H7 (cell line): Measurements from ENCODE around the gene ZKSCAN5. TPM values are rescaled to one million over a fixed set of nuclear protein-coding genes. Genes with fewer than 3 reads are reported as not detected.
A peak's percentile ranks its signal among the peaks of the same experiment; 100 is the strongest.

Source experiments
- DNase-seq: peaks from one replicate; pipeline ENCODE4 v3.0.0; 2012
- H3K27me3 ChIP-seq: 2 replicates; pipeline ENCODE4 v1.6.0; 2011; ENCODE audit warnings: mild to moderate bottlenecking, low read length; ENCODE audit not compliant: control insufficient read depth, insufficient read depth
- H3K36me3 ChIP-seq: replicated peaks from 2 replicates; pipeline ENCODE4 v1.5.1; 2011; ENCODE audit warnings: low read length; ENCODE audit not compliant: control insufficient read depth, insufficient read depth
- H3K4me3 ChIP-seq: 2 replicates; pipeline ENCODE4 v1.5.1; 2011; ENCODE audit warnings: low read depth, mild to moderate bottlenecking, control low read depth, low read length, moderate library complexity; ENCODE audit not compliant: insufficient read depth
- total RNA-seq: library from RNA; depleted of rRNA; stranded (reverse); fragments of >200 nt; shearing (Covaris generic); gene quantifications from 2 replicates; pipeline ENCODE4 v1.2.3, GENCODE V29; 2014; rRNA removed

ZKSCAN5 gene
- total RNA-seq: 20.0 and 28.7 TPM in 2 replicates

DNA sequence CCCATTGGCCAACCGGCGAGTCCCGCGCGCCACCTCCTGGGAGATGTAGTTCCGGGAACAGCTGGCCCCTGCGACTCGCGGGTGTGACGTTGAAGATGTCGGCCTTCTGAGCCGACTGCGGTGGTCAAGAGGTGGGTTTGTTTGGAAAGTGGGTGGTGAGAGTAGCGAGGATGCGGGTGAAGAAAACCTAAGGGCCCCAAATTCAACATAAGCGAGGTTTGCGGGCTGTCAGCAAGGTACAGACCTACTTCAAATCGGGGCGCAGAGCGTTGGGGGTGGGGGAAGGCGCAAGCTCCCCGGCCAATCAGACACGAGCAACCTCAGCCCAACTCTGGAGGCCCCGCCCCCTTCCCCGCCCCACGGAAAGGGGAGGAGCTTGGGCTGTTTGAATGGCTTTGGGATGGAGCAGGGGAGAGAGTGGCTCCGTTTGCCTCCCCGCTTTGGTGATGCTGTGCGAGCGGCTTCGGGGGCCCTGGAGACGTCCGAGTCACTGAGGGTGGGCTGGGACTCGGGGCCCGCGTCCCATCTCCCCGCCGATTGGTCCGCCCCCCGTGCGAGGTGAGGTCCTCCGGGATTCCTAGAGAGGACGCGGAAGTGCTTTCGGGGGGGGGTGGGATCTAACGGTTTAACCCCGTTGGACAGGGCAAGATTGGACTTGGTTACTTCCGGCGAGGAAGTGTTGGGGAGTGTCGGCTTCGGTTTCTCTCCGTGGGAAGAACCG, at the start of gene ZKSCAN5:
Gene ZKSCAN5, plus strand, starts transcription at position 60 of the 721 bp plus-strand sequence. CDS start 1,383 bp downstream, outside the sequence.
- Histone ChIP-seq H3K27me3 (no peaks in the 10 kb centered on the region), H3K4me3 (peak within 1 kb of the TSS; percentile 84), H3K36me3 (no peaks in the 10 kb centered on the region)
- DNase-seq: peak; percentile 98

DNA sequence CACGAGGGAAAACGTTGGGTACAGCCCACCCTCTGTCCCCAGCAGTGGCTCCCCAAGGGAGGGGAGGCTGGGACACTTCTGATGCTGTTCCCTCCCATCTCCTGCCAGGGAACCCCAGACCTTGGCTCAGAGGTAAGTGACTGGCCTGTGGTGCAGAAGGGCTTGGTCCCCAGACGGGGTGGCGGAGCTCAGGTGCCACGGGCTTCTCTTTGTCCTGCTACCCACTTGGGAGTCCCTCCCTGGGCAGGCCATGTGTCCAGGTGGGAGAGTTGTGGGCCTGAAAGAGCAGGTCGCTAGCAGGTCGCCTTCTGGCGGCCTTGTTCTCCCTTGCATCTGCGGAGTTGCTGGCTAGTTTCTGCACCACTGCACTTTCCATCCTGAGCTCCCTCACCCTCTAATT, 48.6 kb upstream of the ZKSCAN5 start:
- Histone ChIP-seq H3K4me3 (no peak overlapping the region), H3K36me3 (peaks cover 47% of the 10 kb centered on the region), H3K27me3 (no peaks in the 10 kb centered on the region)
- no peak for DNase-seq

DNA sequence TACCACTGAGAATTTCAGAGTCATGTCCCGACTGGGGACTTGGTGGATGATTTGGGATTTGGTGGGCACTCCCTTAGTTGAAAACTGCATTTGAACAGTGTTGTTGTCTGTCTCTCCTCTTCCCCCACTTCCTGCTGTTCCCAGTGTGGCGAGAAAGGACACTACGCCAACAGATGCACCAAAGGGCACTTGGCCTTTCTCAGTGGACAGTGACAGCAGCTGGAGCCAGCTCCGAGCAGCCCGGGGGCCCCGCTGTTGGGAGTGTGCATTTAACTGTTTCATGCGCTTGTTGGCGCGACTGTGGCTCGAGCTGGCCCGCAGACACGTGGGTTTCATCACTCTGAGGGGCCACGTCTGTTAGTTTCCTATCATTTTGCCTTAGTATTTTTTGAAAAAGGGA, 48.2 kb upstream of the ZKSCAN5 start:
- no peaks in the 10 kb centered on the region for H3K27me3 ChIP-seq
- no peak overlapping the region for H3K4me3 ChIP-seq
- no peak for DNase-seq
- peaks cover 47% of the 10 kb centered on the region for H3K36me3 ChIP-seq

DNA sequence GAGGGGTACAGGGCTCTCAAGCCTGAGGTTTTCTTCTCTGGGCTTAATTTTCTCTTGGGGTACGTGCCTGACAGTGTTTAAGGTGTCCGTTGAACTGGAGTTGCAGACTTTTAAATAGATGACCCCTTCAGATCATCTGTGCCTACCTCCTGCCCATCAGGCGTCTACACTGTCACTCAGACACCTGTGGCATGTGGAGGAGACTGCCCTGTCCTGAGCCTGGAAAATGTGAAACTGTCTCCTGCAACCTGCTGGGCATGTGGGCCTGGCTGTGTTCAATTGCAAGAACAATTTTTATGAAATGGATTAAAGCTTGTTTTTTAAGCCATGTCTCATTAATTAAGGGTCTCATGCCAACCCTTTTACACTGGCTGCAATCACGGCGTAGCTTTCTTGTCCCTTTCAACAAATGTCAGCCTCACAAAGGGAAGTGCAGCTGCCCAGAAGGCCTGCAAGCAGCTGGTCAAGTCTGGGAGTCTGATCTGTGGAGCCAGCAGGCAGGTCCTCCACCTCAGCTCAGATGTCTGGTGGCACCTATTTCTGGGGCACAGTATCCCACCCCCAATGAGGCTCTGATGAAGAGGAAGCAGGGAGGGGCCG, 47.3 kb upstream of the ZKSCAN5 start:
- peaks cover 44% of the 10 kb centered on the region for H3K36me3 ChIP-seq
- no peaks in the 10 kb centered on the region for H3K27me3 ChIP-seq
- no peak overlapping the region for H3K4me3 ChIP-seq
- no peak for DNase-seq

DNA sequence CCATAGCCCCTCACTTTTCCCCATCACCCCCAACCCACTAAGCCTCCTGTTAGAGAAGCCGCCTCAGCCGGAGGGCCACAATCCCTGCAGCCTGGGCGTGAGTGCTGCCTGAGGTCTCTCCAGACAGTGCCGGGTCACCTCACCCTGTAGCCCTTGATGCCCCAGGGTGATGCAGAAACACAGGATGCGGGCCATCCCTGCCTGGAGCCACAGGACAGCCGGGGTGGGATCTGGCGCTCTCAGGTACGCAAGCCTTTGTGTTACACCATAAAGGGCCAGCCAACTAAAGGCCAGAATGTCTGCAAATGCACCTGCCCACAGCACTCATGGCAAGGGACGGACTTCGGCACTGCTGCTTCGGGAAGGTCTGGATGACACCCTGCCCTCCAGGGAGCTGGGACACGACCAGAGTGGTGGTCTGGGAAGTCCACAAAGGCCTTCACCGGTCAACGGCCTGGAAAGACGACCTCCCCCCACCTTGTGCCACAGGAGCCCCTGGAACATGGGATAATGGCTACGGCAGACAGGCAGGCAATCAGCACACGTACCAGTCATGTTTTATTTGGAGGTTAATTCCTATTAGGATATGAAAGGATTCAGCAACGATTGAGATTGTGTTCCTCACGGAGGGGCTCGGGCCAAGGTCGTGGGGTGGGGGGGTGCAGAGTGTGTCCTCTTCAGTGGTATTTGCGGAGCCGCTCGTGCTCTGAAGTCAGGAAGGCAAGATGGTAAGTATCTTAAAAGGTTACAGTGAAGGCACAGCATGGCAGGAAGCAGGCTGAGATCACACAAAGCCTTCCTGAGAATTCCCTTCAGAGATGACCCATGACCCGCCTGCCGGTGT, 46.6 kb upstream of the ZKSCAN5 start:
- Histone ChIP-seq H3K4me3 (no peak overlapping the region), H3K36me3 (peaks cover 39% of the 10 kb centered on the region), H3K27me3 (no peaks in the 10 kb centered on the region)
- no peak for DNase-seq

DNA sequence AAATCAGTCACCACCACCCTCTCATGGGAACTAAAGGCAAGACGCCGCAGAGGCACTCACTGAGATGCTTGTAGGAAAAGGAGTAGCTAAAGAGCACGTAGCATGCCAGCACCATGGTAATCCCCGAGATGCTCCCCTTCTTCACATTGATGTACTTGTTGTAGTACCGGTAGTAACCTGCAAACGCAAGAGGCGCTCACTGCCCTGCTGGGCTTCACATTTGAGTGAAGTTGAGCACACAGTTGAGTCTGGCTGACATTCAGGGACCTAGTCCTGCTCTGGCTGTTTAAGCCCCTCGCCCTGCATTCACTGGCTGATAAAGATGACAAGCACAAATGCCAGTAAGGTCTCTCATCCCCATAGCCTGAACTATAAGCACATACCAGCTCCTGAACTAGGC, 45.4 kb upstream of the ZKSCAN5 start:
- peaks cover 32% of the 10 kb centered on the region for H3K36me3 ChIP-seq
- DNase-seq: peak; percentile 73
- no peak overlapping the region for H3K4me3 ChIP-seq
- no peaks in the 10 kb centered on the region for H3K27me3 ChIP-seq

DNA sequence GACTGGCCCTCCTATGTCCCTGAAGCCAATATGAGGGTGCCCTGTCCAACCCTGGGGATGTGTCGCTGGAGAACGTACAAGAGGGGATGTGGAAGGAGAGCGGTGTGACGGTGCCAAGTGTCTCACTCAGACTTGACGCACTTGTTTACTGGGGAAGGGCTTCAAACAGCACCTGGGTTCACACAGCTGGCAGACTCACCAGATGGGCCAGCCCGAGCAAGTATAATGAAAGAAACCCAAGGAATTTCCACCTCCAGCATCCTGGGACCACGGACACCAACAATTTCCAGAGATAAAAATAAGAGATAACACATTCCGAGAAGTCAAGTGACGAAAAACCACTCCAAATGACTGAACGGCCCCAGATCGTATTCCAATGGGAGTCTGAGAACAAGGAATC, 43.8 kb upstream of the ZKSCAN5 start:
- DNase-seq: no peak
- Histone ChIP-seq H3K4me3 (no peak overlapping the region), H3K36me3 (peaks cover 28% of the 10 kb centered on the region), H3K27me3 (no peaks in the 10 kb centered on the region)

DNA sequence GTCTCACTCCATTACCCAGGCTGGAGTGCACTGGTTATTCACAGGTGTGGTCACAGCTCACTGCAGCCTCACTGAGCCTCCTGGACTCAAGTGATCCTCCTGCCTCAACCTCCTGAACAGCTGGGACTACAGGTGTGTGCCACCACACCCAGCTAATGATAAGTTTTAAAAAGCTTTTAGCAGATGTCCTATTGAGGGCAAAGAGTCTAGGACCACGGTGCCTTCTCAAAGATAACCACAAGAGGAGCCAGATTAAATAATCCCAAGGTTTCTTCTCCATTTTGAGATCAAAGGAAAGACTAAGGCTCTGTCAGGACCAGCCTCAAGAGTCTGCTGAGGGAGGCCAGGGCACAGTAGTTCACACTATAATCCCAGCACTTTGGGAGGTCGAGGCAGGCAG, 43.2 kb upstream of the ZKSCAN5 start:
- Histone ChIP-seq H3K36me3 (peaks cover 24% of the 10 kb centered on the region), H3K27me3 (no peaks in the 10 kb centered on the region), H3K4me3 (no peak overlapping the region)
- no peak for DNase-seq

DNA sequence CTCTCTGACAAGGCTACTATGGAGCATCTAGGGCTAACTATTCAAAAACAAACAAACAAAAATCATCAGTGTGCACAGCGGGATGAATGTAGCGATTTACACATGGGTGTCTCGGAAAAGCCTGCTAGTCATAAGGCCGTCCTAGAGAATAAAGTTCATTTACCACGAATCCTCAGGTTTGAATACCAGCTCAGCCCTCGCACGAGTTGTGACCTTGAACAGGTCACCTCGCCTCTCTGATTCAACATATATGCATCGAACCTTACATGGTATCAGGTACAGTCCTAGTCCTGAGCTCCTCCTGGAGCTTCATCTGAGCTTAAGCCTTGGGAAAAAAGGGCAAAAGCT, 39.1 kb upstream of the ZKSCAN5 start:
- no peak for DNase-seq
- peak overlapping the region; percentile 97 for H3K4me3 ChIP-seq

DNA sequence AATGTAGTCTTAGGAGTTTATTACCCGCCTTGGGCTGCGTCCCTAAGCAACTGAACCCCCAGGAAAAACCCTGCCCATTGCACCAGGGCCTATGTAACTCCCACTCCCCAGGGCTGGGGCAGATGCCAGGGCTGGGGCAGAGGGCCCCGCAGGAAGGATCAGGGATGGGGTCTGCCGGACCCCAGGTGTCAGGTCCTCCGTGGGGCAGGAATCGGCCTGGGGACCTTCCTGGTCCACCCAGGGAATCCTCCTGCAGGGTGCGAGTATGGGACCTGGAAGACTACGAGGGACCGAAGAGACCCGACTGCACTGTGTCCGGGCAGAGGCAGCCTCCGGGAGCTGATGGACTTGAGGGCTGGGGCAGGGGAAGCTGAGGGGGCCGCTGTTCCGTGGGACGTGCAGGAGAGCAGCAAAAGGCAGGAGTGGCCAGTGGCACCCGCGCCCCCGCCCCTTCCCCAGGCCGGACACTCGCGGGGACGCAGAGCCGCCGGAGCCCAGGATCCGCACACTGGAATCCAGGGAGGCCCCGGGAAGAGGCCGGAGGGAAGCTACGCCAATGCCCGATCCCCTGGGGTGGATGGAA, 36.0 kb upstream of the ZKSCAN5 start:
- Histone ChIP-seq H3K27me3 (no peaks in the 10 kb centered on the region), H3K4me3 (no peak overlapping the region), H3K36me3 (peaks cover 4% of the 10 kb centered on the region)
- peak; percentile 61 for DNase-seq

More for the DNA sequence above, 39.1 kb upstream of the ZKSCAN5 start:
- no peaks in the 10 kb centered on the region for H3K27me3 ChIP-seq
- peaks cover 4% of the 10 kb centered on the region for H3K36me3 ChIP-seq

DNA sequence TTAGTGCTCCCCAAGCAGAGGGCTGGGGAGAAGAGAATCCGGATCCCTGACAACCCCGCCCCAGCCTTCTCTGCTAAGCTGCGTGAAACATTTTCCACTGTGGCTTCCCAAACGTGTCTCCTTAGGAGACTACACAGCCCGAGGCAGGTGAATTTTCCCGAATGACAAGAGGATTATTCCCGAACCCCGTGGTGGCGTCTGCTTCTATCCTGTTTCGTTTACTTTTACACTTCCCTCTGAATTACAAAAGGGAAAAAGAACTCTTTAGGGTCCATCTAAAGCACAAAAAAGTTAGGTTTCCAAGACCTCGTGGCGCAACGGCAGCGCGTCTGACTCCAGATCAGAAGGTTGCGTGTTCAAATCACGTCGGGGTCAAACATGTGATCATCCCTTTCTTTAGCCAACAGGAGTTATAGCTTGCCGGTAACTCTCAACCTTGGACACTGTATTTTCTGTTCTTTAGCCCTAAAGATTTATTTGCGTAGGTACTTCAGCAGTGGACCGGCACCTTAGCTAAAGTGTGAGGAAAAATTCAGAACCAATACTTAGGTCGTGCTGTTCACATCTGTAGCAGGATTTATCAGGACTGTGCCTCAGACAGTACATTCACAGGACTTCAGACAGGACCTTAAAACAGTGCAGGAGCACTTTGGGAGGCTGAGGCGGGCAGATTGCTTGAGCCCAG, 34.9 kb upstream of the ZKSCAN5 start:
- H3K4me3 ChIP-seq: peak overlapping the region; percentile 27
- H3K27me3 ChIP-seq: no peaks in the 10 kb centered on the region
- H3K36me3 ChIP-seq: no peaks in the 10 kb centered on the region; the same call in 1 of the 2 replicates
- DNase-seq: peak; percentile 75

DNA sequence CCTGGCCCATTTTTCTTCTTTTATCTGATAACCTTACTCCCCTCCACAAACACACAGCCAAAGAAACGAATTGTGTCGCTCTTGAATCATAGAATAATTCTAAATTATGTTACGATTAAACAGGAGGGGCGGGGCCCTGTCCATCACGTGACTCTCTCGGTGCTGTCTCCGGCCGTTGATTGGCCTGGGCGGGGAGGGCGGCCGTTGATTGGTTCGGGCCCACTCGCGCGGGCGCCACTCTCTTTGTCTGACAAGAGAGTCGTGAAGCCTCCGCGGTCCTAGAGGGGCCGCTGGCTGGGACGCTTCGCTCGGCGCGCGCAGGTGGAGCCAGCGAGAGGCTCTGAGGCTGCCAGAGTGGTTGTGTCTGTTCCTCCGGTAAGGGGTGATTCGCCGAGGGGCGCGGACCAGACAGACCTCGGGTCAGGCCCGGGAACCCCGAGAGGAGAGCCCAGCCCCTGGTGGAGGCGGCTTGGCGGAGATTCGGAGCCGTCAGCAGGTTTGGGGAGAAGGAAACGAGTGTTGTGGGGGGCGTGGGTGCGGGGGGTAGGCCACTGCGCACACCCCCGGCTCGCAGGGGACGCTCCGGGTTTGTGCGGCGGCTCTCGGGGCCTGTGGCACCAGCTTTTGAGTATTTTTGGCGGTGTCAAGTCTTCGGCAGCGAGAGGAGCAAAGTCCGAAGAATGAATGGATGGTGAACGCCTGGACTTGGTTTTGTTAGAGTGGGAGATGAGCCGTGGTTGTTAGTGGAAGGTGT, 31.7 kb upstream of the ZKSCAN5 start, which contains the start of gene ZNF789:
Gene ZNF789, plus strand, starts transcription at position 330 of the 754 bp plus-strand sequence. CDS start 3,567 bp downstream, outside the sequence.
- DNase-seq: peak; percentile 100
- peak within 1 kb of the TSS; percentile 83 for H3K4me3 ChIP-seq
- no peaks in the 10 kb centered on the region for H3K27me3 ChIP-seq
- H3K36me3 ChIP-seq: 0 out of 2 replicates have a peak, but pooled peaks cover 1% of the 10 kb centered on the region

DNA sequence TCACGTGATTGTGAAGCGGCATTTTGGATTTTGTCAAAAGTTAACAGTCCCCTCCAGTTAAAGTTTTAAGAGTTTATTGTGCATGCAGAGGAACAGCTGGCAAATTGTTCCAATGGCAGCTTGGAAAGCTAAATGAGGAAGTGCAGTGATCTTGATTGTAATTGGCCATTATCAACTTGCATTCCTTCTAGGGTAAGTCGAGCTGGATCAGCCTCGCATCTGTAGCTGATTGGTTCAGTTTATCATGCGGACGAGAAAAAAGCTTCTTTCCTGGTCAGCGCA, 31.2 kb upstream of the ZKSCAN5 start:
- no peaks in the 10 kb centered on the region for H3K27me3 ChIP-seq
- peaks cover 1% of the 10 kb centered on the region for H3K36me3 ChIP-seq
- H3K4me3 ChIP-seq: peak overlapping the region; percentile 83
- peak; percentile 83 for DNase-seq
